ENCODE measurements around the gene AUP1. TPM values are rescaled to one million over a fixed set of nuclear protein-coding genes. Genes with fewer than 3 reads are reported as not detected.

The AUP1 gene
- total and polyA plus RNA-seq, 2 donors (not counting 3 experiments of a cell fraction or from before 2014, with no cell fraction given) = 103 to 187 TPM

DNA sequence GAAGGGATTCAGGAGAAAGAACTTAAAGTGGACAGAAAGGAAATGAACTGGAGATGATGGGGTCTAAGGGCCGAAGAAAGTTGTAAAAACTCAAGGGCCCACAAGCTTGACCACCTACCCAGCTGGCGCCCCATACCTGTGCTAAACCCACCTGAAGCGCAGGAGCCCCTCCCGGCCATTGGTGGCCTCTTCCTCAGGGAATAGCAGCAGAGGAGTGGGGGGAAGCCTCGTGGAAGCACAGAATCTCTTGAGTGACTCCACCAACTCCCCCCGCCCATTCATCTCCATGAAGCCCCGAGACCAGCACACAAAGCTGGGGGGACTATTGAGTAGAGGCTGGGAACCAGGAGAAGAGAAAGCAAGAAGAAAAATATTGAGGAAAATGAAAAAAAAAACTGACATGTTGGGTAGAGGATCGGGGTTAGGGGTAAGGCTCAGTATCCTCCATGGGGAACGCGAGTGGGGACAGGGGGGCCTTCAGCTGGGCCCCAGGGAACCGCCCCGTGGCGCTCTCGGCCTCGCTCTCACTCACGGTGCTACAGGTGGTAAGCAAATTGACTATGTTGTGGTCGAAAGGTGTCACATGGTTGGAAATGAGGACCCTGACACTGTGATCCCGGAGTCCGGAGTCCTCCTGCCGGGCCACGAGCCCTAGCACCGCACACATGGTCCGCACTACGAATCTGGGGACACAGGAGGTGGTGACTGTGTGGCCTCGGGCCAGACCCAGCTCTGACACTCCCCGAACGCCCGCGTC is 728 bp downstream of the AUP1 start:
- H2AFZ ChIP-seq (ENCODE audit: low read depth, low read length) = peak overlapping the region; percentile 84
- H3K9ac ChIP-seq (replicated peaks; ENCODE audit: extremely low read depth, insufficient read depth, low read length) = peak overlapping the region; percentile 78
- no peaks in the 10 kb centered on the region for H4K20me1 ChIP-seq (replicated peaks; ENCODE audit: control insufficient read depth, extremely low read depth, insufficient read depth, low read length)
- H3K9me3 ChIP-seq (replicated peaks; ENCODE audit: control insufficient read depth, insufficient read depth, low read length) = no peaks in the 10 kb centered on the region
- POLR2A ChIA-PET = interaction anchor here (0.6 to 1.2 kb wide), 3 partner anchors 14 to 30 kb away, joined by 3 to 5 read pairs (median 3); partner anchors contain the start of genes LBX2 and TLX2
- peaks cover 19% of the 10 kb centered on the region for H3K79me2 ChIP-seq (ENCODE audit: control insufficient read depth, insufficient read depth, low read length)
- no peak for DNase-seq (ENCODE audit: low read depth, low spot score)
- intact Hi-C loops (cut with micrococcal nuclease) (loop anchor here (1.0 to 2.0 kb wide), 9 partner anchors 12 to 792 kb away; partner anchors contain the start of genes DOK1, INO80B, PCGF1 and TPRKB), dilution Hi-C loops (cut with MboI; ENCODE audit: extremely low pct_ligation_motif_present, low sequenced_read_pairs) (no loop called here)
- peaks cover 6 to 26% of the 10 kb centered on the region in 2 experiments for H3K36me3 ChIP-seq (ENCODE audit: control insufficient read depth in 2 of 2, extremely low read depth in 1 of 2, insufficient read depth in 2 of 2, low read length in 2 of 2)
- TF ChIP-seq MYC (IDR thresholded peaks at IDR 0.05; ENCODE audit: low read depth, low read length) (no peak), EZH2 (IDR thresholded peaks at IDR 0.05; ENCODE audit: borderline replicate concordance, low read depth, low read length, severe bottlenecking) (no peak), JUN (IDR thresholded peaks at IDR 0.05; ENCODE audit: borderline replicate concordance, insufficient read depth, insufficient read length, low read depth) (no peak), POLR2A (IDR thresholded peaks at IDR 0.05; ENCODE audit: low read depth, low read length) (no peak), GATA2 (IDR thresholded peaks at IDR 0.05; ENCODE audit: insufficient read depth, insufficient read length, low read depth, low read length) (no peak), CTCF (IDR thresholded peaks at IDR 0.05; ENCODE audit: extremely low read depth in 1 of 2, insufficient read depth in 1 of 2, low read depth in 1 of 2, low read length in 2 of 2) (no peak), POLR2AphosphoS5 (IDR thresholded peaks at IDR 0.05; ENCODE audit: insufficient read depth, low read depth, low read length) (no peak), FOS (IDR thresholded peaks at IDR 0.05; ENCODE audit: borderline replicate concordance, insufficient read depth, low read length) (no peak)
- TF ChIP-seq, protein P1, sequence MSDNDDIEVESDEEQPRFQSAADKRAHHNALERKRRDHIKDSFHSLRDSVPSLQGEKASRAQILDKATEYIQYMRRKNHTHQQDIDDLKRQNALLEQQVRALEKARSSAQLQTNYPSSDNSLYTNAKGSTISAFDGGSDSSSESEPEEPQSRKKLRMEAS (IDR thresholded peaks at IDR 0.05; ENCODE audit: insufficient read depth, insufficient read length) = no peak
- peak overlapping the region; percentile 89 for H3K4me2 ChIP-seq (ENCODE audit: insufficient read depth, low read length)
- H3K4me1 ChIP-seq (ENCODE audit: control insufficient read depth, extremely low read depth, insufficient read depth, low read length) = peaks cover 20% of the 10 kb centered on the region
- BruUV-seq (replicated peaks) = TSS peak; percentile 61
- no peak for FAIRE-seq
- no peaks in the 10 kb centered on the region for H3K9me1 ChIP-seq (replicated peaks; ENCODE audit: control insufficient read depth, extremely low read depth, insufficient read depth, low read length)
- peak overlapping the region; percentile 74 for H3K27ac ChIP-seq (ENCODE audit: insufficient read depth, low read depth, low read length)
- no peaks in the 10 kb centered on the region for H3K27me3 ChIP-seq (ENCODE audit: control insufficient read depth in 2 of 2, insufficient read depth in 2 of 2, low read length in 2 of 2)
- CTCF ChIA-PET = interaction anchor here (1.5 to 5.2 kb wide), 3 partner anchors 22 to 58 kb away, joined by 5 to 82 read pairs (median 5); partner anchors contain the start of genes CCDC142 and TTC31
- peak overlapping the region; percentile 65 to 90 (median 81) for H3K4me3 ChIP-seq (replicated peaks in 1 of 3; ENCODE audit: insufficient read depth in 1 of 3, low read depth in 1 of 3, low read length in 3 of 3)

All from endothelial cell of umbilical vein (primary cell).